Calu3 (cell line): ENCODE measurements around the gene GGT6. TPM values are rescaled to one million over a fixed set of nuclear protein-coding genes. Genes with fewer than 3 reads are reported as not detected.
"Not testable (repeated sequence)": the region's sequence is repeated elsewhere in the genome, so short reads cannot be mapped to it uniquely, and the experiment has no call there.

Source experiments
- BruUV-seq: library from RNA; stranded (reverse); fragments of 400-500 nt; replicated peaks from 2 replicates; lab custom pipeline; 2021; lab: Mats Ljungman, UMichigan
- CTCF ChIA-PET: fragments of 300-600 bp; sonication (Branson Sonifier 250); formaldehyde crosslinking; loops from one replicate; lab custom pipeline; 2022; ENCODE audit warnings: antibody characterized with exemption; lab: Charles Lee
- DNase-seq: peaks from one replicate; pipeline ENCODE4 v3.0.0; 2022
- H3K27ac Mint-ChIP-seq: one replicate; pipeline ENCODE4 v1.8.0; 2022; ENCODE audit warnings: mixed read lengths; ENCODE audit not compliant: unreplicated experiment
- H3K27me3 Mint-ChIP-seq: one replicate; pipeline ENCODE4 v1.8.0; 2022; ENCODE audit warnings: mixed read lengths; ENCODE audit not compliant: unreplicated experiment
- H3K36me3 Mint-ChIP-seq: one replicate; pipeline ENCODE4 v1.8.0; 2022; ENCODE audit warnings: mild to moderate bottlenecking, moderate library complexity, mixed read lengths; ENCODE audit not compliant: insufficient read depth, unreplicated experiment
- H3K4me1 Mint-ChIP-seq: one replicate; pipeline ENCODE4 v1.8.0; 2022; ENCODE audit warnings: mild to moderate bottlenecking, low read depth, mixed read lengths; ENCODE audit not compliant: unreplicated experiment
- H3K4me3 Mint-ChIP-seq: one replicate; pipeline ENCODE4 v1.8.0; 2022; ENCODE audit warnings: mild to moderate bottlenecking, low read depth, moderate library complexity, mixed read lengths; ENCODE audit not compliant: unreplicated experiment
- H3K9me3 Mint-ChIP-seq: one replicate; pipeline ENCODE4 v1.8.0; 2022; ENCODE audit warnings: low read depth, mixed read lengths; ENCODE audit not compliant: unreplicated experiment
- CTCF ChIP-seq: fragments of 200-600 bp; IDR thresholded peaks from one replicate; pipeline ENCODE4 v1.8.0; 2022; ENCODE audit warnings: antibody characterized with exemption; ENCODE audit not compliant: unreplicated experiment
- intact Hi-C: fragments of 100-400 bp; cut with micrococcal nuclease; formaldehyde crosslinking; loops from one replicate; pipeline ENCODE4 v1.10.0; 2022; ENCODE audit not compliant: unreplicated experiment
- total RNA-seq: library from RNA; stranded (reverse); gene quantifications from 2 replicates; pipeline ENCODE4 v1.2.3, GENCODE V29; 2022

GGT6 gene
- total RNA-seq, 1 experiment from 2014 or later: 1.1 TPM

DNA sequence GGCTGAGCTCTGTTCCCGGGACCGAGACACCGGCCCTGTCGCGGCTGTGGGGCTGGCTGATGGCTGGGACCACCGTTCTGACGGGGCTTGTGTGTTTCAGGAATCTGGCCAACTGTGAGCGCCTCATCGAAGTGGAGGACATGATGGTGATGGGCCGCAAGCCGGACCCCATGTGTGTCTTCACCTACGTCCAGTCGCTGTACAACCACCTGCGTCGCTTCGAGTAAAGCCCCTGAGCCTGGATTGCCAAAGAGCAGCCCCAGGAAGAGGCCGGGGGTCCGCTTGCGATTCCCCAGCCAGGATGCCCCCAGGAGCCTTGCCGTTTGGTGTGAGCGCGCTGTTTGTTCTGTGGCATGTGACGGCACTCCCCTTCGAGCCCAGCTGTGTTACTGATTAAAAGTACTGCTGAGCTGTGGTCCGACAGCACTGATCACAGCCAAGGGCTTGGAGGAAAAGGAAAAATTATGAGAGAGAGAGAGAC, 46.9 kb upstream of the GGT6 start:
- intact Hi-C loops: no loop called here
- H3K27me3 Mint-ChIP-seq: peaks cover 73% of the 10 kb centered on the region
- H3K36me3 Mint-ChIP-seq: no peaks in the 10 kb centered on the region
- CTCF ChIA-PET: no interaction called here
- no peaks in the 10 kb centered on the region for H3K4me1 Mint-ChIP-seq
- no peak for DNase-seq
- no peak overlapping the region for H3K4me3 Mint-ChIP-seq
- H3K27ac Mint-ChIP-seq: no peak overlapping the region
- TF ChIP-seq CTCF: no peak
- H3K9me3 Mint-ChIP-seq: no peaks in the 10 kb centered on the region
- BruUV-seq: no TSS peak

GRCh38 chr17:4605826-4606225, 45.4 kb upstream of the GGT6 start:
- Mint-ChIP-seq H3K27ac (no peak overlapping the region), H3K9me3 (no peaks in the 10 kb centered on the region), H3K36me3 (no peaks in the 10 kb centered on the region), H3K4me3 (no peak overlapping the region), H3K27me3 (peaks cover 62% of the 10 kb centered on the region), H3K4me1 (no peaks in the 10 kb centered on the region)
- intact Hi-C loops: no loop called here
- BruUV-seq: no TSS peak
- CTCF ChIA-PET: no interaction called here
- no peak for DNase-seq
- no peak for TF ChIP-seq CTCF

DNA sequence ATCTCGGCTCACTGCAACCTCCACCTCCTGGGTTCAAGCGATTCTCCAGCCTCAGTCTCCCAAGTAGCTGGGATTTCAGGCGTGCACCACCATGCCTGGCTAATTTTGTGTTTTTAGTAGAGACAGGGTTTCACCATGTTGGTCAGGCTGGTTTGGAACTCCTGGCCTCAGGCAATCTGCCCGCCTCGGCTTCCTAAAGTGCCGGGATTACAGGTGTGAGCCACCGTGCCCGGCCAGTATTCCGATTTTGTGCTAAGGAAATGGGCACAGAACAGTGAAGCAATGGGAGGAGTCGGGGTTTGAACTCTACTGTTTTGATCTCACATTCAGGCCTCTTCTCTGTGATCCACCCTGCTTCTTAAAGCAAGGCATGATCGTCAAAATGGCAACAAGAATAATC, 44.4 kb upstream of the GGT6 start:
- H3K4me3 Mint-ChIP-seq, intact Hi-C loops, H3K27ac Mint-ChIP-seq, H3K9me3 Mint-ChIP-seq, BruUV-seq, DNase-seq, H3K36me3 Mint-ChIP-seq, H3K4me1 Mint-ChIP-seq, CTCF ChIA-PET: not testable (repeated sequence)
- H3K27me3 Mint-ChIP-seq: peaks cover 61% of the 10 kb centered on the region

DNA sequence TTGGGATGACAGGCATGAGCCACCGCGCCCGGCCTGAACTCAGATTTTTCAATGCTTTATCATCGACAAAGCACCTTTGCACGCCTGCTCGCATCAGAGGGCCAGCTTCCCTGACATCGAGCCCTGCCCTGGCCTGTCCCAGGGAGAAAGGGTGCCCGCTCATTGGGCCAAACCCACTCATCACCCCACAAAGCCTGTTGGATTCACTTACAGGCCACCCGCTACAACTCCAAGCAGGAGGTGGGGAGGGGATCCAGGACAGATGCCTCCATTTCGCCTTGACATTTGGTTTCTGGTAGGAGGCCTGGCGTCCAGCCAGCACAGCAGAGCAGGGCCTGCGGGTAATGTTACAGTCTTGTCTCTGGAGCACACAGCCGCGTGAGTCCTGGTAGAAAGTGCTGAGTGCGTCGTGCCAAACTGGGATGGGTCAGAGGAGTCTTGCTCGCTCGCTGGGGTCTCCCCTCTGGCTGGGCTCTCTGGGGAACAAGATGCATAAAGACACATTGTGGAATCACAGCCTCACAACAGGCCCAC, 43.8 kb upstream of the GGT6 start:
- DNase-seq: no peak
- no peak for TF ChIP-seq CTCF
- Mint-ChIP-seq H3K9me3 (no peaks in the 10 kb centered on the region), H3K27ac (no peak overlapping the region), H3K27me3 (peaks cover 61% of the 10 kb centered on the region), H3K4me3 (no peak overlapping the region), H3K4me1 (no peaks in the 10 kb centered on the region), H3K36me3 (no peaks in the 10 kb centered on the region)
- BruUV-seq: no TSS peak
- CTCF ChIA-PET: no interaction called here
- intact Hi-C loops: no loop called here

DNA sequence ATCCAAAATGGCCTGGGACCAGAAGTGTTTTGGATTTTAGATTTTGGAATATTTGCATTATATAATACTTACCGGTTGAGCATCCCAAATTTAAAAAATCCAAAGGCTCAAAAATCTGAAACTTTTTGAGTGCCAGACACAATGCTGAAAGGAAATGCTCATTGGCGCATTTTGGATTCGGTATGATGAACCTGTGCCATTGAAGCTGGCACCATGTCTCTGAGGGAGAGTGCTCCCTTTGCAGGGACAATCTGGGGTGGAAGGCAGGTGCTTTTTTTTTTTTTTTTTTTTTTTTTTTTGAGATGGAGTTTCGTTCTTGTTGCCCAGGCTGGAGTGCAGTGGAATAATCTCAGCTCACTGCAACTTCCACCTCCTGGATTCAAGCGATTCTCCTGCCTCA, 41.7 kb upstream of the GGT6 start:
- BruUV-seq: no TSS peak
- Mint-ChIP-seq H3K27me3 (peaks cover 54% of the 10 kb centered on the region), H3K4me3 (no peak overlapping the region), H3K4me1 (no peaks in the 10 kb centered on the region), H3K9me3 (no peaks in the 10 kb centered on the region), H3K36me3 (no peaks in the 10 kb centered on the region), H3K27ac (no peak overlapping the region)
- CTCF ChIA-PET: no interaction called here
- no peak for DNase-seq
- intact Hi-C loops: no loop called here
- TF ChIP-seq CTCF: no peak
